Fibroblast of the conjunctiva (primary cell): ENCODE results near the gene MATR3.
"Not testable (repeated sequence)": the region's sequence is repeated elsewhere in the genome, so short reads cannot be mapped to it uniquely, and the experiment has no call there.

Source experiments
- DNase-seq: peaks from one replicate; pipeline ENCODE4 v3.0.0-alpha.2; 2010; ENCODE audit warnings: low read depth

The MATR3 gene

GRCh38 chr5:139297439-139298133 is 4.0 kb downstream of the MATR3 start:
- DNase-seq: no peak

DNA sequence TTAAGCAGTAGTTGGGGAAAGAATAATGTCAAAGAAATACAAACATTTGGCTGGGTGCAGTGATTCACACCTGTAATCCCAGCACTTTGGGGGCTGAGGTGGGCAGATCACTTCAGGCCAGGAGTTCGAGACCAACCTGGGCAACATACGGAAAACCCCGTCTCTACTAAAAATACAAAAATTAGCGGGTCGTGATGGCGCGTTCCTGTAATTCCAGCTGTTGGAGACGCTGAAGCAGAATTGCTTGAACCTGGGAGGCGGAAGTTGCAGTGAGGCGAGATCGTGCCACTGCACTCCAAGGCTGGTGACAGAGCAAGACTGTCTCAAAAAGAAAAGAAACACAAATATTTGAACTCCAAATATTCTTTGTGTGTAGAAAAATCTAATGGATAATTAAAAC is 4.7 kb downstream of the MATR3 start:
- no peak for DNase-seq

DNA sequence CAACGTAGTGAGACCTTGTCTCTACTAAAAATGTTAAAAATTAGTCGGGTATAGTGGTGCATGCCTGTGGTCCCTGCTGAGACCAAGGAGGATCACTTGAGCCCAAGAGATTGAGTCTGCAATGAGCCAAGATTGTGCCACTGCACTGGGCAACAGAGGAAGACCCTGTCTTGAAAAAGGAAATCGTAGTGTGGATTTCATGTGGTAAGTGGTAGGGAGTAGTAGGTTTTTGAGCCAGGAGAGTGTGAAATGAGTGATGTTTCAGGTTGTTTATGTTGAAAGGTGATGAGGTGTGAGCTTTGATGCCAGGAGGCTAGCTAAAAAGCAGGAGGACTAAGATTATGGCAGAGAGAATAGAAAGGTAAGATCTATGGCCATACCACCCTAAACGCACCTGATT is 5.9 kb downstream of the MATR3 start:
- DNase-seq: no peak

DNA sequence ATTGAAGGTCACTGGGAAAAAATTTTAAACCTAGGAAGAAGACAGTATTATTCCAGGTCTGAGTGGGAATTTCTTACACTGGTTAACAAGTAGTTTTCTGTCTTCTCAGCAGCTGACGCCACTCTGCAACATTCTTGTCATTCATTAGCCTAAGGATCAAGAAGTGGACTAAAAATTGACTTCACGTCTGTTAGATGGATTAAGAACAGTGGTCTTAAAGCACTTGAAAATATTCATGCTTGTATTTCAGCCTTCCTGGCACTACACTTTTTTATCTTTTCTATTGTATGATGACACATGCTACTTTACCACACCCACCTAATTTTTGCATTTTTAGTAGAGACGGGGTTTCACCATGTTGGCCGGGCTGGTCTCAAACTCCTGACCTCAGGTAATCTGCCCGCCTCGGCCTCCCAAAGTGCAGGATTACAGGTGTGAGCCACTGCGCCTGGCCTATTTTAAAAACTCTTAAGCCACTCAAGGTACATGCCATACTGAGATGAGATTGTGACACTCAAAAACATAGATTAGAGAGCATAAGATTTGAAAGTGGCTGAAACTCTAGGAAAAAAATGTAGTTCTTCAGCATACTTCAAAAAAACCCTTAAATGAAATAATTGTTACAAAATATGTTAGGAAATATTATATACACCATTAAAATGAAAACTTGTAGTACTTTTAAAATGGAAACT is 8.4 kb downstream of the MATR3 start:
- no peak for DNase-seq

DNA sequence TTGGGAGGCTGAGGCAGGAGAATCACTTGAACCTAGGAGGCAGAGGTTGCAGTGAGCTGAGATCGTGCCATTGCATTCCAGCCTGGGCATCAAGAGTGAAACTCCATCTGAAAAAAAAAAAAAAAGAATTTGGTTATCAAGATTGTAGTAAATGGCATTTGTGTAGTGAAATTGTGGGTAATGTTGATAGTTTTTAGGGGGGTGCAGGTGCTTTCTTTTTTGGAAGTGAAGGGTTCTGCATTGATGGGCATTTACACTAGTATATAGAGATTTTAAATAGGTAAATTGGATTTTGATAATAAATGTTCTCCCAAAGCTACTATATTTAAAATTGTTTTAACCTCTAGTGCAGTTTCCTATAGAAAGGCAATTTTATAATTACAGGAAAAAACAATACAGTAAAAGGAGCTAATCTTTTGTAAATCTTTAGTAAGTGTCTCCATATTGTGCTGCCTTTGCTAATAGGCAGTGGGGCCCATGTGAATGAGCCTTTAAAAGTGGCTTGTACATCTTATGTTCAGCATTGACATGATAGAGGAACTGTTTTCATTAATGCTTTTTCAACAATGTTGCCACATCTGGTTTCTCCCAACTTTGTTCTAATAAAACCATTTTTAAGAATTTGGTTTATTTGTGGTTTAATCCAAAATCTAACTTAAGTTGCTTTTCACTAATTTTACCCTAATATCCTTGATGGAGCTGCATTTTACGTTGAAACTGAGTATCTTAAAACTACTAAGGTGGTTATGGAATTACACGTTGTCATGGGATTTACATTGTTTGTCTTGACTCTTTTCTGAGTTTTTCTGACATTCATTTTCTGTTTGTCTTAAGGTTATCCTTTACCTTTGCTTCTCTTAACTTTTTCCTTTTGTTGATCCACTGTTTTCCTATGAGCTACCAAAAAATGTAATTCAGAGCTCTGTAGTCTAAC is 11.1 kb downstream of the MATR3 start:
- no peak for DNase-seq

GRCh38 chr5:139306197-139306596 is 12.7 kb downstream of the MATR3 start:
- DNase-seq: no peak

- DNase-seq: no peak
Measured at GRCh38 chr5:139306628-139307379, 13.3 kb downstream of the MATR3 start.

DNA sequence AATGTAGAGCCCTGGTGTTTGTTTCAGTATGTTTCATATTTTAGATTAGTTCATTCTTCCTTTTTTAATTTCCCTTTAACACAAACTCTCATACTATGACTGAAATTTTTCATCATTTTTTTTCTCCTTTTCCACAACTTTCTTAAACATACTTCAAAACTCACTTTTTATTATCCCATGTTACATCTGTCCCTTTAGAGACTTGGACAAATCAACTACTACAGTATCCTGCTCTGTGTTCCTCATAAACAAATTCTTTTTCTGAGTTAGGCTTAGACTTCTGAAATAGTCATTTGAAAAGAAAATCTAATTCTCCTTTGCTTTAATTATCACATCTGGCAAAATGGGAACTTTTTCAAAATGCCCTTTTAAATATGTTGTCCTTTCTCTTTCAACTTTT is 15.3 kb downstream of the MATR3 start:
- no peak for DNase-seq

DNA sequence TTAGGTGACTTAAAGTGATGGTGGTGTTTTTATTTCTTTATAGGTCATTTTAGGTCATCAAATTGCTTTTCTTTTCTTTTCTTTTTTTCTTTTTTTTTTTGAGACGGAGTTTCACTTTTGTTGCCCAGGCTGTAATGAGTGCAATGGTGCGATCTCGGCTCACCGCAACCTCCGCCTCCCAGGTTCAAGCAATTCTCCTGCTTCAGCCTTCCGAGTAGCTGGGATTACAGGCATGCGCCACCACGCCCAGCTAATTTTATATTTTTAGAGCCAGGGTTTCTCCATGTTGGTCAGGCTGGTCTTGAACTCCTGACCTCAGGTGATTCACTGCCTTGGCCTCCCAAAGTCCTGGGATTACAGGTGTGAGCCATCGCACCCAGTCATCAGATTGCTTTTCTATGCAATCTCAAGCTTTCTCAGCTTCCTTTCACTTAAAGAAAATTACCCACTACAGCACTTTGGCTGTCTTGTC is 17.2 kb downstream of the MATR3 start:
- not testable (repeated sequence) for DNase-seq

- no peak for DNase-seq
Measured at GRCh38 chr5:139312075-139312474, 18.5 kb downstream of the MATR3 start.

- DNase-seq: no peak
Measured at GRCh38 chr5:139314276-139314675, 20.7 kb downstream of the MATR3 start.

DNA sequence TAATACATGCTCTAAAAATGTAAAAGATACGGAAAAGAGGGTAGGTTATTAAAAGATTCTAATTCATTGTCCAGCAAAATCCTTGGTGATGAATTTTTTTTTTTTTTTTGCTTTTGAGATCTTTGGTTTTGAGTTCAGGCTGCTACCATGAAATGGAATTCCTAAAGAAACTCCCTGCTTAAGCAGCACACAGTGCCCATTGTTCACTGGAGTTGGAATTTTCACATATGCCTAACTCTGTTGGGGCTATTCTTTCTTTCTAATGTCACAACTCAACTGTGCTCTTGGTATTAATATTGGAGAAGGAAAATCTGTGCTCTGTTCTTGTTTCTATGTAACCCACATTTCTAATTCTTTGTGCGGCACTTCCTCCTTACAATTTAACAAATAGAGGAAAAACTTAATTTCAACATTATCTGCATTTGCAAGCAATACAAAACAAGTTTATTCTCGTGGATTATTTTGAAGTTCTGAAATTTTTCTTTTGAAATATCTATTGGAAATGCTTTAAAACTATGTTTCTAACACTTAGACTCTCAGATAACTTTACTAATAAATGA is 21.6 kb downstream of the MATR3 start:
- DNase-seq: no peak

GRCh38 chr5:139335811-139336210 is 42.3 kb downstream of the MATR3 start:
- no peak for DNase-seq

DNA sequence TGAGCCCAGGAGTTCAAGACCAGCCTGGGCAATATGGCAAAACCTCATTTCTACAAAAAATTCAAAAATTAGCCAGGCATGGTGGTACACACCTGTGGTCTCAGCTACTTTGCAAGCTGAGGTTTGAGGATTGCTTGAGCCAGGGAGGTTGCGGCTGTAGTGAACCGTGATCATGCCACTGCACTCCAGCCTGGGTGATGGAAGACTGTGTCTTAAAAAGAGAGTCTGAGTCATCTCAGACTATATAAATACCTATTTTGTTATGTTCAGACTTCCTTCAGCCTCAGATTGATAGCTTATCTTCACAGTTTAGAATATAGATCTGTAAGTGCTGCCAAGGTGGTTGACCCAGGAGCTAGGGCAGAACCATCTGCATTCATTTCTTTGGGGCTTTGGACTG is 46.5 kb downstream of the MATR3 start:
- DNase-seq: no peak

- DNase-seq: no peak
Measured at GRCh38 chr5:139341187-139341688, 47.7 kb downstream of the MATR3 start.

DNA sequence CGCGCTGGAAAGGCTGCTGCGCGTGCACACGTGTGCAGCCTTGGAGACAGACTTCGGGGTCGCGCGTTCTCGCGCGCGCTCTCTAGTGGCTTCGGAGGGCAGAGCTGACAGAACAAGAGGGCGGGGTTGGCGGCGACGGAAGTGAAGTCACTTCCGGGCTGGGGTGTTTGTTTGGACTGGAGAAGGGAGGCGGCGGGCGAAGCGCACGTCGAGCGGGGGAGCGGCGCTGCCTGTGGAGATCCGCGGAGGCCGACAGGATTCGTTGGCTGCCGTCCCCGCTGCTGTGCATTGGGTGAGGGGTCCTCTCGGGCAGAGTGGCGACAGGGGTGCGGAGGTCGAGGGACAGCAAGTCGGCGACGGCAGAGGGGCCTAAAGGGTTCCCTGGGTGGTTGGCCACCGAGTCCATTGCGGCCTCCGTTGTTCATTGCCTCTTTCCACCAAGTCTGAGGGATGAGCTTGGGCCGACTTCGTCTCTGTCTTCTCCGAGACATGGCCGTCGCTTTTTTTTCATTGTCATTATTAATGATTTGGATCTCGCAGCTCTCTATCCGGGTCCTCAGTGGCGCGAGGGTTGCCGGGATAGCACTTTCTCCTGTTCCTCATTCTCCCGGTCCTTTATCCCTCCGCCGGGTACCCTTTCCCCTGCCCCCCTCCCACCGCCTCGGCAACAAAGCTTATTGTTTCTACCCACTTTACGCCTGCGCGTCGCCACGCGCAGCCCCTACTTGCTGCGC is 48.3 kb downstream of the MATR3 start, which contains the start of gene PAIP2:
Gene PAIP2 (plus strand): TSS at position 166 of the 734 bp plus-strand sequence. CDS start 21,931 bp downstream, outside the sequence.
- peak; percentile 95 for DNase-seq

DNA sequence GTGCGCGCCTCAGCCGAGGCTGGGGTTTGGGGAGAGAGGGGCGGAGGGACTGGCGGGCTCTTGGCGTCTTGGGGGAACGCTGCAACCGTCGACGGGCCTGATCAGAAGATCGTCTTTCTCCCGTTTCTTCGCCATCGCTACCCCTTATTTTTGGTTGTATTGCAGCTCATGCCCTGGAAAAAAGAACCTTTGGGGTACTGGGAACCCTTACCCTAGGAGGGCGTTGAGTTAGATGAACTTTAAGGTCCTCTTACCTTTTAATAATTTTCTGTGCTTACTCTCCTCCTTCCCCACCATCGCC is 48.8 kb downstream of the MATR3 start:
- DNase-seq: no peak

DNA sequence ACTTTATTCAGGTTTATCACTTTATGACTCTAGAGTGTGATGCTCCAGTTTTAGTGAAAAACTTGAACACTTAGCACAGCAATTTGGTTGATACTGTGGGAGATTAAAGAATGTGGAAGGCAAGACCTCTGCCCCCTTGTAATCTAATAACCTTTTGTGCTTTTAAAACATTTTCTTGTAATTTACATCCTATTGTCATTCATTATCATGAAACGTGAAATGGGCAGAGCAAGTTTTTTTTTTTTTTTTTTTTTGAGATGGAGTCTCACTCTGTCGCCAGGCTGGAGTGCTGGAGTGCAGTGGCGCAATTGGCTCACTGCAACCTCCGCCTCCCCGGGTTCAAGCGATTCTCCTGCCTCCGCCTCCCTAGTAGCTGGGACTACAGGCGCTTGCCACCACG is 49.9 kb downstream of the MATR3 start:
- no peak for DNase-seq

DNA sequence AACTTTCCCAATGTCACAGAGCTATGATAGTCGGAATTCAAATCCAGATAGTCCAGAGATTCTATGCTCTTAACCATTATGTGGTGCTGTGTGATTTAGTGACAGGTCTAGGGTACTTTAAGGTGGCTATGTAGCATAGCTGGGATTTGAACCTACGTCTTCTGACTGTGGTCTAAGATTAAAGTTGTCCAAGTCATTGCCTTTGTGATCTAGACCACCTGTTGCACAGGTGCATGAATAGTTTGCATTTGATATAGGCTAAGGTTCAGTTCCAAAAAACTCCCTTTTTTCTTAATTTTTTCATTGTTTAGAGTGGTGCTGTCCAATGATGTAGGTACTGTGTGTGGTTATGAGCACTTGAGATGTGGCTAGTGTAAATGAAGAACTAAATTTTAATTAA is 50.6 kb downstream of the MATR3 start:
- no peak for DNase-seq

GRCh38 chr5:139345442-139345841 is 51.9 kb downstream of the MATR3 start:
- not testable (repeated sequence) for DNase-seq

- DNase-seq: not testable (repeated sequence)
Measured at GRCh38 chr5:139347863-139348262, 54.3 kb downstream of the MATR3 start.
